Smooth muscle cell (in vitro differentiated cells): ENCODE data around the gene SLC6A3. TPM values are rescaled to one million over a fixed set of nuclear protein-coding genes. Genes with fewer than 3 reads are reported as not detected.
"Not testable (repeated sequence)": the region's sequence is repeated elsewhere in the genome, so short reads cannot be mapped to it uniquely, and the experiment has no call there.

Experiments used
- DNase-seq: peaks from one replicate; lab custom pipeline; 2025; ENCODE audit not compliant: unreplicated experiment; lab: John Stamatoyannopoulos, UW
- H2AFZ ChIP-seq: fragments of 200-600 bp; sonication (generic); 2 replicates; pipeline ENCODE4 v1.6.0; 2016; ENCODE audit warnings: antibody characterized with exemption, low read depth, mild to moderate bottlenecking
- H3F3A ChIP-seq: fragments of 200-600 bp; sonication (generic); 2 replicates; pipeline ENCODE4 v1.6.0; 2017; ENCODE audit warnings: antibody characterized with exemption, low read depth
- H3K27ac ChIP-seq: fragments of 200-600 bp; sonication (generic); 2 replicates; pipeline ENCODE4 v1.5.1; 2016; ENCODE audit warnings: low read depth, mild to moderate bottlenecking
- H3K27me3 ChIP-seq: fragments of 200-600 bp; sonication (generic); 2 replicates; pipeline ENCODE4 v1.6.1; 2016; ENCODE audit warnings: low read depth, mild to moderate bottlenecking
- H3K36me3 ChIP-seq: fragments of 200-600 bp; sonication (generic); 2 replicates; pipeline ENCODE4 v1.5.1; 2016; ENCODE audit warnings: low read depth
- H3K4me1 ChIP-seq: fragments of 200-600 bp; sonication (generic); 2 replicates; pipeline ENCODE4 v1.5.1; 2016; ENCODE audit warnings: low read depth
- H3K4me2 ChIP-seq: fragments of 200-600 bp; sonication (generic); 2 replicates; pipeline ENCODE4 v1.6.0; 2016; ENCODE audit warnings: mild to moderate bottlenecking
- H3K4me3 ChIP-seq: fragments of 200-600 bp; sonication (generic); 2 replicates; pipeline ENCODE4 v1.5.1; 2016; ENCODE audit warnings: mild to moderate bottlenecking
- H3K79me2 ChIP-seq: fragments of 200-600 bp; sonication (generic); 2 replicates; pipeline ENCODE4 v1.6.0; 2016; ENCODE audit warnings: low read depth, mild to moderate bottlenecking
- H3K9ac ChIP-seq: fragments of 200-600 bp; sonication (generic); 2 replicates; pipeline ENCODE4 v1.6.0; 2016; ENCODE audit warnings: low read depth
- H3K9me3 ChIP-seq: fragments of 200-600 bp; sonication (generic); replicated peaks from 2 replicates; pipeline ENCODE4 v1.5.1; 2016; ENCODE audit warnings: low read depth
- H4K20me1 ChIP-seq: fragments of 200-600 bp; sonication (generic); 2 replicates; pipeline ENCODE4 v1.6.0; 2016; ENCODE audit warnings: low read depth
- WGBS: methylation state at CpG from one replicate; pipeline ENCODE4 v1.1.7; 2016; ENCODE audit warnings: low lambda C conversion rate; 5-methylcytosine and 5-hydroxymethylcytosine counted together
- polyA plus RNA-seq: library from polyadenylated mRNA; unstranded; fragments of >200 nt; fragmentation: Nextera tagmentation; extraction: Ambion mirVana; gene quantifications from 2 replicates; pipeline ENCODE4 v1.2.1, GENCODE V29; 2016
- total RNA-seq: library from RNA; depleted of rRNA; stranded (reverse); fragments of >200 nt; gene quantifications from 2 replicates; pipeline ENCODE4 v1.2.3, GENCODE V29; 2014
- TF ChIP-seq, protein P1 (sequence below): fragments of 200-600 bp; sonication (generic); IDR thresholded peaks from 2 replicates; pipeline ENCODE4 v1.5.1; 2017; ENCODE audit warnings: borderline replicate concordance, mild to moderate bottlenecking, antibody characterized with exemption; ENCODE audit not compliant: insufficient read depth, poor library complexity, severe bottlenecking

SLC6A3 gene
- total and polyA plus RNA-seq, 2 experiments from 2014 or later: not detected

DNA sequence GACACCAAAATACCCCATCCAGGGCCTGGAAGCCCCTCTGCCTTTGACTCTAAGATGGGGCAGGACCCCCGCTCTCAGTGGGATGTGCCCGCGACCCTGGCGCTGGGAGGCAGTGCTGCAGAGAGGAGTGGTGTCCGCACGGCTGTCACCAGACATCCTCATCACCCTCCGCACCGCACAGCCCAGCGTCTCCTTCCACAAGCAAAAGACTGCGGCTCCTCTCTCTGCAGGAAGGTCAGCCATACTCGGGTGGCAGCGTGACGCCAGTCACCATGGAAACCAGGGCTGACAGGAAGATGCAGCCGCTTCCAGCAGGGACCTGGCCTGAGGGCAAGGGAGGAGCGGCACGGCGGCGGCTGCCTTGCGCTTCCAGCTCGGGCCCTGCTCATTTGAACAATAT, 17.1 kb upstream of the SLC6A3 start:
- H3K4me2 ChIP-seq: no peak overlapping the region
- no peaks in the 10 kb centered on the region for H3K9me3 ChIP-seq
- no peak overlapping the region for H3K9ac ChIP-seq
- H3F3A ChIP-seq: peaks cover 10% of the 10 kb centered on the region
- DNase-seq: no peak
- no peaks in the 10 kb centered on the region for H3K36me3 ChIP-seq
- no peak overlapping the region for H2AFZ ChIP-seq
- H3K27ac ChIP-seq: no peak overlapping the region
- H3K79me2 ChIP-seq: no peaks in the 10 kb centered on the region
- H3K4me3 ChIP-seq: no peak overlapping the region
- no peaks in the 10 kb centered on the region for H3K27me3 ChIP-seq
- no peaks in the 10 kb centered on the region for H4K20me1 ChIP-seq
- H3K4me1 ChIP-seq: no peaks in the 10 kb centered on the region
- 96% methylated on average over 20 of the region's 20 CpGs for WGBS
- TF ChIP-seq, protein P1, sequence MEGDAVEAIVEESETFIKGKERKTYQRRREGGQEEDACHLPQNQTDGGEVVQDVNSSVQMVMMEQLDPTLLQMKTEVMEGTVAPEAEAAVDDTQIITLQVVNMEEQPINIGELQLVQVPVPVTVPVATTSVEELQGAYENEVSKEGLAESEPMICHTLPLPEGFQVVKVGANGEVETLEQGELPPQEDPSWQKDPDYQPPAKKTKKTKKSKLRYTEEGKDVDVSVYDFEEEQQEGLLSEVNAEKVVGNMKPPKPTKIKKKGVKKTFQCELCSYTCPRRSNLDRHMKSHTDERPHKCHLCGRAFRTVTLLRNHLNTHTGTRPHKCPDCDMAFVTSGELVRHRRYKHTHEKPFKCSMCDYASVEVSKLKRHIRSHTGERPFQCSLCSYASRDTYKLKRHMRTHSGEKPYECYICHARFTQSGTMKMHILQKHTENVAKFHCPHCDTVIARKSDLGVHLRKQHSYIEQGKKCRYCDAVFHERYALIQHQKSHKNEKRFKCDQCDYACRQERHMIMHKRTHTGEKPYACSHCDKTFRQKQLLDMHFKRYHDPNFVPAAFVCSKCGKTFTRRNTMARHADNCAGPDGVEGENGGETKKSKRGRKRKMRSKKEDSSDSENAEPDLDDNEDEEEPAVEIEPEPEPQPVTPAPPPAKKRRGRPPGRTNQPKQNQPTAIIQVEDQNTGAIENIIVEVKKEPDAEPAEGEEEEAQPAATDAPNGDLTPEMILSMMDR: no peak

DNA sequence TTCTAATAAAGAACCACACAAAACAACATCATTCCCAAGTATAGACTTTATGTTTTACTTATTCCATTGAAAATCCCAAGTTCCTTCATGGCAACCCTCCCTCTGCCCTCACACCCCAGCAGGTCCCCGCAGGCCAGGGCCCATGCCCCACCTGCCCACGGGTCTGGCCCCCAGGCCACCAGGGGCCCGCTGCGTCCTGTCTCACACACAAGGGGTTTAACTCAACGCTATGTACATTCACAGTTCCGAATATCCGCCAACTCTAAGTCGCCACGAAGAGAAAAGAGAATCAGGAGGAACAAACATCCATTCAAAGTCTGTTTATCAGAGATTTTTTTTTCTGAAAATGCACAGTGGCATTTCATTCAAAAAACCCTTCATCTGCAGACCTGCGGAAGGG, 16.2 kb upstream of the SLC6A3 start:
- Histone ChIP-seq H3K27me3 (no peaks in the 10 kb centered on the region), H4K20me1 (no peaks in the 10 kb centered on the region), H3K36me3 (no peaks in the 10 kb centered on the region), H3K9ac (no peak overlapping the region), H3K9me3 (peaks cover 4% of the 10 kb centered on the region), H3K79me2 (no peaks in the 10 kb centered on the region), H3K4me3 (no peak overlapping the region), H3F3A (peaks cover 10% of the 10 kb centered on the region), H3K27ac (no peak overlapping the region), H3K4me1 (no peaks in the 10 kb centered on the region), H3K4me2 (no peak overlapping the region), H2AFZ (no peak overlapping the region)
- TF ChIP-seq, protein P1: no peak
- WGBS: 98% methylated on average over 10 of the region's 10 CpGs
- DNase-seq: no peak

DNA sequence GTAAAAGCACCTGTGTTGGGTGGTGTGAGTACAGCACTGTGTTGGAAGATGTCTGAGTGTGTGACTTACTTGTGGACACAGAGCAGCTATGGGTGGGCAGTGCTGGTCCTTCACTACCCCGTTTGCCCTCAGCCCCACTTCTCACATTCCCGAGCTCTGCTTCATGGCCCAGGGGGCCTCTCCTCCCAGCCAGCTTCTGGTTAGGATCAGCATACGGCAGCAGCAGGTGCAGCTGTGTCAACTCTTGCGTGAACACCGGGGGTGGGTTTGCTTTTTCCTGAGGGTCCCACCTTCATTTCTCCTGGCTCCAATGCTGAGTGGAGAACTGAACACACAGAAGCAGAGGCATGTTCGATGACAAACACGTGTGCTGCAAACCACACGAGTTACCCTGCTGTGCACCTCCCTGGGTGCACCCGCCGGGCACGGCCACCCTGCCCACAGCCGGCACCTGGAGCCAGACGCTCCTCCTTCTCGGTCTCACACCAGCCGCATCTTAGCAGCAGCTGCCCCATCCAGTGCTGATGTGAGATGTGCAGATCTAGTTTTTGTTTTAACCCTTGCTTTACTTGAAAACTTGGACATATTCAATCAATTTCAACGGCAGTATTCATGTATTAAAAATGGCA, 14.9 kb upstream of the SLC6A3 start:
- H3K4me1 ChIP-seq: no peaks in the 10 kb centered on the region
- H3K27me3 ChIP-seq: no peaks in the 10 kb centered on the region
- H4K20me1 ChIP-seq: no peaks in the 10 kb centered on the region
- H3K9me3 ChIP-seq: peaks cover 10% of the 10 kb centered on the region
- TF ChIP-seq, protein P1: no peak
- no peak overlapping the region for H2AFZ ChIP-seq
- H3K9ac ChIP-seq: no peak overlapping the region
- no peaks in the 10 kb centered on the region for H3K79me2 ChIP-seq
- no peak overlapping the region for H3K4me2 ChIP-seq
- WGBS: 96% methylated on average over 16 of the region's 16 CpGs
- DNase-seq: no peak
- no peaks in the 10 kb centered on the region for H3K36me3 ChIP-seq
- H3K27ac ChIP-seq: no peak overlapping the region
- peaks cover 10% of the 10 kb centered on the region for H3F3A ChIP-seq
- no peak overlapping the region for H3K4me3 ChIP-seq

DNA sequence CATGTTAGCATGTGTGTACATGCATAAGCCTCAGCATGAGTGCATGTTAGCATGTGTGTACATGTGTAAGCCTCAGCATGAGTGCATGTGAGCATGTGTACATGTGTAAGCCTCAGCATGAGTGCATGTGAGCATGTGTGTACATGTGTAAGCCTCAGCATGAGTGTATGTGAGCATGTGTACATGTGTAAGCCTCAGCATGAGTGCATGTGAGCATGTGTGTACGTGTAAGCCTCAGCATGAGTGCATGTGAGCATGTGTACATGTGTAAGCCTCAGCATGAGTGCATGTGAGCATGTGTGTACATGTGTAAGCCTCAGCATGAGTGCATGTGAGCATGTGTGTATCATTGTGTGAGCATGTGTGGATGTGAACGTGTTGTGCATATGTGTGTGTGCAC, 14.2 kb upstream of the SLC6A3 start:
- not testable (repeated sequence) for H4K20me1 ChIP-seq, H3F3A ChIP-seq, H3K4me2 ChIP-seq, H3K4me3 ChIP-seq, H3K27ac ChIP-seq, H3K4me1 ChIP-seq, H2AFZ ChIP-seq, H3K27me3 ChIP-seq, H3K36me3 ChIP-seq, H3K79me2 ChIP-seq, H3K9ac ChIP-seq, DNase-seq
- 100% methylated on average over 2 of the region's 2 CpGs for WGBS
- peaks cover 15% of the 10 kb centered on the region for H3K9me3 ChIP-seq

DNA sequence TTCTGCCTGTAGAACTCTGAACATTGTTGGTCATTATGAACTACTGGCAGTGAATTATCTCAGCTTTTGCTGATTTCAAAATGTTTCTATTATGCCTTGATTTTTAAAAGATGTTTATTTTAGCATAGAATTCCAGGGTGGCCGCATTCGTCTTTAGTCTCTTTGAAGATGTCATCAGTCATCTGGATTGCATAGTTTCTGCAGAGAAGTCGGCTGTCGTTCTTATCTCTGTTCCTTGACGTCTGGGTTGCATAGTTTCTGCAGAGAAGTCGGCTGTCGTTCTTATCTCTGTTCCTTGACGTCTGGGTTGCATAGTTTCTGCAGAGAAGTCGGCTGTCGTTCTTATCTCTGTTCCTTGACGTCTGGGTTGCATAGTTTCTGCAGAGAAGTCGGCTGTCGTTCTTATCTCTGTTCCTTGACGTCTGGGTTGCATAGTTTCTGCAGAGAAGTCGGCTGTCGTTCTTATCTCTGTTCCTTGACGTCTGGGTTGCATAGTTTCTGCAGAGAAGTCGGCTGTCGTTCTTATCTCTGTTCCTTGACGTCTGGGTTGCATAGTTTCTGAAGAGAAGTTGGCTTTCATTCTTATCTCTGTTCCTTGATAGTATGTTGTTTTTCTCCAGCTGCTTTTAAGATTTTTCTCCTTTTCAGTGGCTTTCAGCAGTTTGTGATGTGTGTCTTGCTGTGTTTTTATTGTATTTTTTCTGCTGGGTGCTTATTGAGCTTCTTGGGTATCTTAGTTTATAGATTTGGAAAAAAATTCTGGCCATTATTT, 11.1 kb upstream of the SLC6A3 start:
- not testable (repeated sequence) for H3K4me1 ChIP-seq, H3K79me2 ChIP-seq, H3K4me3 ChIP-seq, H3K9ac ChIP-seq, H2AFZ ChIP-seq, H3K27me3 ChIP-seq, H3K27ac ChIP-seq, H3K36me3 ChIP-seq, H3K4me2 ChIP-seq, H3F3A ChIP-seq, DNase-seq, H4K20me1 ChIP-seq
- WGBS: 85% methylated on average over 13 of the region's 20 CpGs
- peaks cover 15% of the 10 kb centered on the region for H3K9me3 ChIP-seq
